ENCODE data around the gene RPL7A.

The RPL7A gene

DNA sequence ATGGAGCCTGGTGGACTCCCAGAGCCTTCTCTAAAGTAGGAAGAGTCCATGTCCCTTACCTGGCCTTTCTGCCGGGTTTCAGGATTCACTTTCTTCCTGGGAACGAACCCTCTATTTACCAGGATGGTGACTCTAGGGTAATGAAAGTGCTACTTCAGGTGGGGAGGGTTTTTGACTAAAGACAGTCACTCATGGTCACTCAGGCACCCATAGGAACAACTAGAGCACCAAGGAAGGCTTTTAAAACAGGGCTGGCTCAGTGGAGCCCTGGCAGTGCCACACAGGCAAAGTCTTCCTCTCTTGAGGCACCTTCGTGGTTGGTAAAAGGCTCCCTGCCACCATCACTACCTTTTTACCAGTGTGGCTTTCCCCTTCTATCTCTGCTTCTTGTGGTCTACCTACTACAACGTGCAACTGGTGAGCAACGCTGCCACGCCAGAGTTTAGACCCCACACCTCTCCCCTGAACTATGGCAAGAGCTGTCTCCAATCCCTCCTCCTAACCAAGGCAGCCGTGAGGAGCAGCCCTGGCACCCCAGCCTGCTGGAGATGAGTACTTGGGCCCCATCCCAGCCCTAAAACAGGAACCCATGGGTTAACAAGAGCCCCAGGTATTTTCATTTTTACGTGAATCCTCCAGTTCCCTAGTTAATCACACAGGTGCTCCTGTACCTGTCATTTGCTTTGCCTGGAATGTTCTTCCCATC lies 4.8 kb downstream of the RPL7A start:
- no peak overlapping the region for H3K4me3 ChIP-seq (ENCODE audit: control insufficient read depth, low read depth, low read length)
- DNase-seq (ENCODE audit: low read depth) = no peak
- TF ChIP-seq CTCF (conservative IDR thresholded peaks at IDR 0.05; ENCODE audit: control insufficient read depth, insufficient read depth, low read depth, low read length) = no peak

- H3K4me3 ChIP-seq (ENCODE audit: control insufficient read depth, low read depth, low read length) = no peak overlapping the region
- no peak for TF ChIP-seq CTCF (conservative IDR thresholded peaks at IDR 0.05; ENCODE audit: control insufficient read depth, insufficient read depth, low read depth, low read length)
Measured at GRCh38 chr9:133353548-133353947, 5.5 kb downstream of the RPL7A start.

DNA sequence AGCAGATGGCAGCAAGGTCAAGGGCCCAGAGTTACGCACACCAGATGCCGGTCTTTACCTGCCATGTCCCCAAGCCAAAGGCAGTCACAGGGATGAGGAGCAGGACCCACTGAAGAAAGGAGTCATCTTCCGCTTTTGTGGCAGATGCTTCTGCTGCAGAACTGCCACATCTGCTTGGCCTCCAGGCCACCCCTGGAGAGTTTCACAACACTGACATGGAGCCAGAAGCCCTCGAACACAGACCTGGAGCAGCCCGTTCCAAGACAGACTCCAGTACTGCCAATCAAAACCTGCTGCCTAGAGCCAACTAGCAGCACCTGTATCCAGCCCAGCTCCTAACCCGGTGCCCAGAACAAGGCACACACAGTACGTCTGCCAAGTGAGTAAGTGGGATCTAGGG lies 6.7 kb downstream of the RPL7A start:
- TF ChIP-seq CTCF (conservative IDR thresholded peaks at IDR 0.05; ENCODE audit: control insufficient read depth, insufficient read depth, low read depth, low read length) = no peak
- DNase-seq (ENCODE audit: low read depth) = no peak
- no peak overlapping the region for H3K4me3 ChIP-seq (ENCODE audit: control insufficient read depth, low read depth, low read length)

More at GRCh38 chr9:133353548-133353947, 5.5 kb downstream of the RPL7A start:
- DNase-seq (ENCODE audit: low read depth) = no peak

- DNase-seq (ENCODE audit: low read depth) = no peak
- H3K4me3 ChIP-seq (ENCODE audit: control insufficient read depth, low read depth, low read length) = peak overlapping the region; percentile 67
- TF ChIP-seq CTCF (conservative IDR thresholded peaks at IDR 0.05; ENCODE audit: control insufficient read depth, insufficient read depth, low read depth, low read length) = no peak
Measured at GRCh38 chr9:133355881-133356357, 7.9 kb downstream of the RPL7A start.

GRCh38 chr9:133356391-133357091 lies 8.5 kb downstream of the RPL7A start, which contains the start of the genes SURF1 and SURF2:
TSS of gene SURF1 (minus strand) at chr9:133356487. CDS start at chr9:133356453, 34 bp downstream.
TSS of gene SURF2 (plus strand) at chr9:133356550. CDS start at chr9:133356593, 43 bp downstream.
- no peak for TF ChIP-seq CTCF (conservative IDR thresholded peaks at IDR 0.05; ENCODE audit: control insufficient read depth, insufficient read depth, low read depth, low read length)
- DNase-seq (ENCODE audit: low read depth) = peak; percentile 61
- H3K4me3 ChIP-seq (ENCODE audit: control insufficient read depth, low read depth, low read length) = peak within 1 kb of the TSS; percentile 68

GRCh38 chr9:133357656-133358055 lies 9.6 kb downstream of the RPL7A start:
- DNase-seq (ENCODE audit: low read depth) = no peak
- no peak overlapping the region for H3K4me3 ChIP-seq (ENCODE audit: control insufficient read depth, low read depth, low read length)
- no peak for TF ChIP-seq CTCF (conservative IDR thresholded peaks at IDR 0.05; ENCODE audit: control insufficient read depth, insufficient read depth, low read depth, low read length)

Data from fibroblast of mammary gland (primary cell).